GM12878 (cell line): ENCODE measurements around the gene CSTPP1. TPM values are rescaled to one million over a fixed set of nuclear protein-coding genes. Genes with fewer than 3 reads are reported as not detected.

Experiments used
- ATAC-seq: fragments of 200-7000 bp; cut with Tn5 transposase; 3 replicates; pipeline ENCODE4 v1.9.1; 2020; ENCODE audit warnings: mild to moderate bottlenecking, moderate library complexity
- BruUV-seq: library from RNA; stranded (reverse); fragments of 400-500 nt; replicated peaks from 2 replicates; lab custom pipeline; 2021; lab: Mats Ljungman, UMichigan
- CTCF ChIA-PET: fragments of 300-600 bp; sonication (Branson Sonifier 250); formaldehyde crosslinking; extraction: SDS; loops from one replicate; lab custom pipeline; 2021; ENCODE audit warnings: inconsistent platforms; lab: Yijun Ruan, JAX
- POLR2A ChIA-PET: fragments of 350-600 bp; formaldehyde crosslinking; extraction: SDS; loops from one replicate; lab custom pipeline; 2021; ENCODE audit warnings: inconsistent platforms; lab: Charles Lee
- RAD21 ChIA-PET: fragments of 300-600 bp; sonication (Branson Sonifier 250); formaldehyde crosslinking; loops from one replicate; lab custom pipeline; 2023; ENCODE audit warnings: antibody characterized with exemption; ENCODE audit not compliant: unreplicated experiment; lab: Charles Lee
- SMC1A ChIA-PET: fragments of 300-600 bp; sonication (Branson Sonifier 250); formaldehyde crosslinking; loops from one replicate; lab custom pipeline; 2023; ENCODE audit not compliant: unreplicated experiment, uncharacterized antibody; lab: Charles Lee
- DNase-seq: peaks from one replicate; pipeline ENCODE4 v3.0.0-alpha.2; 2011; ENCODE audit warnings: low read depth, low spot score
- FAIRE-seq: peaks from 3 replicates; lab custom pipeline; 2011; peaks lifted over from hg19 to GRCh38; lab: Jason Lieb, UNC
- H2AFZ ChIP-seq: 2 replicates; pipeline ENCODE4 v1.6.0; 2011; ENCODE audit warnings: low read depth, low read length, control low read depth; ENCODE audit not compliant: control insufficient read depth
- H3K27ac ChIP-seq: 2 replicates; pipeline ENCODE4 v1.5.1; 2011; ENCODE audit warnings: control low read depth; ENCODE audit not compliant: control insufficient read depth, insufficient read depth
- H3K27me3 ChIP-seq, 2 experiments: replicated peaks in 1 of 2; 2 replicates each; pipeline versions ENCODE4 v1.6.0 to v1.6.1; 2011; ENCODE audit warnings: low read length in 1 of 2; ENCODE audit not compliant: control insufficient read depth in 2 of 2, insufficient read depth in 2 of 2
- H3K36me3 ChIP-seq, 2 experiments: 2 replicates each; pipeline ENCODE4 v1.5.1; 2011; ENCODE audit warnings: low read length in 1 of 2; ENCODE audit not compliant: control insufficient read depth in 2 of 2, insufficient read depth in 2 of 2
- H3K4me1 ChIP-seq: 2 replicates; pipeline ENCODE4 v1.6.1; 2011; ENCODE audit warnings: mild to moderate bottlenecking, low read length, moderate library complexity, mixed read lengths; ENCODE audit not compliant: control insufficient read depth, insufficient read depth
- H3K4me2 ChIP-seq: 2 replicates; pipeline ENCODE4 v1.6.0; 2011; ENCODE audit warnings: control low read depth; ENCODE audit not compliant: control insufficient read depth, insufficient read depth
- H3K4me3 ChIP-seq: fragments of 200-600 bp; sonication (generic); 2 replicates; pipeline ENCODE4 v1.5.1; 2016
- H3K79me2 ChIP-seq: 2 replicates; pipeline ENCODE4 v1.6.0; 2011; ENCODE audit warnings: low read length; ENCODE audit not compliant: control insufficient read depth, insufficient read depth
- H3K9ac ChIP-seq: 2 replicates; pipeline ENCODE4 v1.8.0; 2011; ENCODE audit warnings: low read length, control low read depth, mixed read lengths; ENCODE audit not compliant: control insufficient read depth, insufficient read depth
- H3K9me3 ChIP-seq: replicated peaks from 3 replicates; pipeline ENCODE4 v1.5.1; 2011; ENCODE audit warnings: mild to moderate bottlenecking, low read length; ENCODE audit not compliant: control insufficient read depth, insufficient read depth
- H4K20me1 ChIP-seq: 2 replicates; pipeline ENCODE4 v1.6.0; 2011; ENCODE audit not compliant: control insufficient read depth, insufficient read depth
- BRCA1 ChIP-seq: IDR thresholded peaks from 2 replicates; pipeline ENCODE4 v1.6.1; 2011; ENCODE audit warnings: low read depth, low read length, improper control_type of control experiment
- CHD1 ChIP-seq: IDR thresholded peaks from 2 replicates; pipeline ENCODE4 v1.6.1; 2012; ENCODE audit warnings: low read depth, low read length, improper control_type of control experiment
- ETV6 ChIP-seq, 2 experiments: fragments of 450-650 bp in 1 of 2; IDR thresholded peaks in 1 of 2; conservative IDR thresholded peaks in 1 of 2; 2 replicates each; pipeline ENCODE4 v1.6.1; 2014; ENCODE audit warnings: antibody characterized with exemption in 1 of 2, borderline replicate concordance in 1 of 2, low read depth in 1 of 2, mild to moderate bottlenecking in 1 of 2, moderate library complexity in 1 of 2
- NBN ChIP-seq: fragments of 450-650 bp; IDR thresholded peaks from 2 replicates; pipeline ENCODE4 v1.6.1; 2016
- PAX8 ChIP-seq: fragments of 450-650 bp; IDR thresholded peaks from 2 replicates; pipeline ENCODE4 v1.6.1; 2017; ENCODE audit warnings: mild to moderate bottlenecking, moderate library complexity
- RBBP5 ChIP-seq: fragments of 200-600 bp; sonication (generic); conservative IDR thresholded peaks from 2 replicates; pipeline ENCODE4 v1.6.1; 2016
- SUPT20H ChIP-seq: IDR thresholded peaks from 2 replicates; pipeline ENCODE4 v1.6.1; 2011; ENCODE audit warnings: low read depth, mild to moderate bottlenecking, low read length, moderate library complexity, borderline replicate concordance; ENCODE audit not compliant: control insufficient read depth
- YY1 ChIP-seq: IDR thresholded peaks from 2 replicates; pipeline ENCODE4 v1.6.1; 2011; ENCODE audit warnings: low read depth, mild to moderate bottlenecking, low read length
- ZNF24 ChIP-seq: fragments of 450-650 bp; IDR thresholded peaks from 2 replicates; pipeline ENCODE4 v1.6.1; 2017; ENCODE audit warnings: antibody characterized with exemption, mild to moderate bottlenecking
- ZSCAN29 ChIP-seq: fragments of 450-650 bp; IDR thresholded peaks from 2 replicates; pipeline ENCODE4 v1.6.1; 2017; ENCODE audit warnings: mild to moderate bottlenecking, moderate library complexity
- WGBS: methylation state at CpG from one replicate; pipeline ENCODE4 v1.1.6; 2016; ENCODE audit warnings: low lambda C conversion rate; ENCODE audit not compliant: insufficient replicate concordance, insufficient coverage; ENCODE audit errors: missing lambda C conversion rate; 5-methylcytosine and 5-hydroxymethylcytosine counted together
- in situ Hi-C: fragments of 300-500 bp; cut with MboI; formaldehyde crosslinking; loops from 9 replicates; pipeline ENCODE4 v1.14.3; 2018; ENCODE audit warnings: mixed read lengths
- intact Hi-C: fragments of 100-400 bp; cut with micrococcal nuclease; formaldehyde crosslinking; loops from one replicate; pipeline ENCODE4 v1.14.2; 2022; ENCODE audit not compliant: unreplicated experiment
- polyA plus RNA-seq, 11 experiments: library from polyadenylated mRNA; depleted of rRNA in 4 of 11; unstranded in 6 of 11; stranded (reverse) in 5 of 11; fragments of >200 nt; fragmentation: Nextera tagmentation in 4 of 11; fragmentation: Illumina TruSeq in 1 of 11; extraction: Ambion mirVana in 4 of 11; extraction: Trizol in 1 of 11; gene quantifications; 1 replicate in 1 of 11; 2 replicates in 10 of 11; pipeline versions ENCODE4 v1.2.1 to v1.2.3, GENCODE V29; 2011 to 2016; ENCODE audit warnings: inconsistent platforms in 2 of 11, missing spikeins in 2 of 11, low read depth in 1 of 11
- total RNA-seq, 4 experiments: library from RNA; depleted of rRNA in 3 of 4; stranded (reverse); fragments of >200 nt in 3 of 4; fragmentation: Illumina TruSeq in 1 of 4; extraction: Trizol in 1 of 4; gene quantifications; 2 replicates each; pipeline versions ENCODE4 v1.2.1 to v1.2.3, GENCODE V29; 2013 to 2021

The CSTPP1 gene
- total and polyA plus RNA-seq, 10 of the 15 experiments (the other 5 are each of a cell fraction or from before 2014, with no cell fraction given) = 7.1 to 23.4 (median 17.5) TPM

- BruUV-seq = no TSS peak
- in situ Hi-C loops = no loop called here
- no peak for ATAC-seq
- Histone ChIP-seq H3K4me3 (no peak overlapping the region), H3K27me3 (no peaks in the 10 kb centered on the region), H3K79me2 (no peaks in the 10 kb centered on the region), H3K9ac (no peak overlapping the region), H3K27ac (no peak overlapping the region), H4K20me1 (no peaks in the 10 kb centered on the region), H3K9me3 (no peaks in the 10 kb centered on the region), H2AFZ (no peak overlapping the region), H3K4me2 (no peak overlapping the region), H3K36me3 (no peaks in the 10 kb centered on the region), H3K4me1 (no peaks in the 10 kb centered on the region)
- CTCF ChIA-PET = interaction anchor here (1.1 to 1.2 kb wide), 2 partner anchors 12 to 78 kb away, joined by 3 read pairs; no protein-coding TSS in a partner anchor
- no peak for DNase-seq
- no peak for FAIRE-seq
- intact Hi-C loops = no loop called here
- WGBS = 100% methylated on average over 3 of the region's 3 CpGs
- POLR2A ChIA-PET = no interaction called here
- TF ChIP-seq ZNF24 = no peak
- no peak for TF ChIP-seq RBBP5
- TF ChIP-seq NBN = no peak
- no peak for TF ChIP-seq ZSCAN29
- TF ChIP-seq ETV6 (conservative IDR thresholded peaks at IDR 0.05 in 1 of 2, IDR thresholded peaks at IDR 0.05 in 1 of 2; ENCODE audit: borderline replicate concordance in 1 of 2, low read depth in 1 of 2) = no peak
- TF ChIP-seq CHD1 = no peak
- no peak for TF ChIP-seq SUPT20H
- TF ChIP-seq BRCA1 = no peak
- no peak for TF ChIP-seq YY1
- SMC1A ChIA-PET = interaction anchor here (1.0 kb wide), 1 partner anchor 12 kb away, joined by 3 read pairs; no protein-coding TSS in a partner anchor
- RAD21 ChIA-PET = no interaction called here
Observed at GRCh38 chr11:47099214-47099917, 162.8 kb downstream of the CSTPP1 start.

- ATAC-seq (no peak), DNase-seq (no peak), FAIRE-seq (no peak)
- no peak for TF ChIP-seq PAX8
- Histone ChIP-seq H3K9me3 (no peaks in the 10 kb centered on the region), H3K9ac (no peak overlapping the region), H3K4me3 (no peak overlapping the region), H4K20me1 (no peaks in the 10 kb centered on the region), H3K4me2 (no peak overlapping the region), H3K27me3 (no peaks in the 10 kb centered on the region), H2AFZ (no peak overlapping the region), H3K36me3 (no peaks in the 10 kb centered on the region), H3K27ac (no peak overlapping the region), H3K79me2 (no peaks in the 10 kb centered on the region), H3K4me1 (no peaks in the 10 kb centered on the region)
- intact Hi-C loops (no loop called here), in situ Hi-C loops (no loop called here)
- RAD21 ChIA-PET = no interaction called here
- BruUV-seq = no TSS peak
- CTCF ChIA-PET = interaction anchor here (1.1 kb wide), 1 partner anchor 12 kb away, joined by 3 read pairs; no protein-coding TSS in a partner anchor
- POLR2A ChIA-PET = no interaction called here
- SMC1A ChIA-PET = no interaction called here
Observed at GRCh38 chr11:47099918-47100315, 163.4 kb downstream of the CSTPP1 start.
